Right renal pelvis (tissue), 4 donors: Measurements from ENCODE around the gene WWOX. TPM values are rescaled to one million over a fixed set of nuclear protein-coding genes. Genes with fewer than 3 reads are reported as not detected.

Source experiments
- DNase-seq, 4 donors: peaks; one replicate each; pipeline ENCODE4 v3.0.0-alpha.2; 2013; ENCODE audit warnings: low read depth in 4 of 4, low spot score in 3 of 4, missing footprints in 1 of 4
- polyA plus RNA-seq, 4 donors: library from polyadenylated mRNA; unstranded; fragments of 120-200 nt; gene quantifications; one replicate each; pipeline ENCODE4 v1.2.1, GENCODE V29; 2013; ENCODE audit not compliant: insufficient read length in 4 of 4

WWOX gene
- polyA plus RNA-seq, 4 donors: 36.7 to 43.9 (median 38.5) TPM

DNA sequence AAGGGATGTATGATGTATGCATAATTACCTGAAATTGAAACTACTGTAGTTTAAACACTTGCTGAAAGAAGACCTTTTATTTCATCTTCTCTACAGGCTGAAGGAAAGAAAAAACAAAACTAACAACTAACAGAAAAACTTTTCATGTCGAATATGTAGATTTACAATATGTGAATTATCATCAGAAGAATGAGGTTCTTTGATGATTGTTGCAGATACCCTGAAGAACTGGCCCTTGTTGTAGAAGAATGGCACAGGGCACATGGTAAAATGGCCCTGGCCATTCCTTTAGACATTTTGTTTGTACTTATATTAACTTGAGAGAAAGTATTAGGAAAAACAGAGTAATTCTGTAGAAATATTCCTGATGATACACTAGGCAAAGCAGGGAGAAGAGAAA lies 1057.3 kb downstream of the WWOX start:
- DNase-seq: no peak

- no peak for DNase-seq
Observed at GRCh38 chr16:79158337-79158736, 1058.9 kb downstream of the WWOX start.

- no peak for DNase-seq
Observed at GRCh38 chr16:79159261-79160049, 1060.0 kb downstream of the WWOX start.

DNA sequence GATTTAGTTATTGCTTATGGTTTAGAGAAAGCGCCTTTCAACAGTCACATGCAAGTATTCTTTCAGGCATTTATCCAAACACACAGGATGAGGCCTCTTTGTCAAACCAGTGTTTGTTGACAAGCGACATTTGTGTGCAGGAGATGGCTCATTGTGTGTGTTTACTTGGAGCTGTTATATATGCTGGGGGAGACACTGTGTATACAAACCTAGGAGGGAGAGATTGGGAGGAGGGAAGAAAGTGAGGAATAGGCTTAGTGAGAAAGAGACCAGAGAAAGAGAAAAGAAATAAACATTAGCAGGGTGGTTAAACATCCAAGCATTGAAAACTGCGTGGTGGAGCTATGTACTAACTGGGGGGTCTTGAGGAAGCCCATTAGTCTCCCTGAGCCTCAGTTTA lies 1063.5 kb downstream of the WWOX start:
- no peak for DNase-seq

GRCh38 chr16:79163691-79164387 lies 1064.4 kb downstream of the WWOX start:
- DNase-seq: no peak

- peak in 1 of 4 donors; percentile 25 for DNase-seq
Observed at GRCh38 chr16:79164388-79164995, 1065.0 kb downstream of the WWOX start.

DNA sequence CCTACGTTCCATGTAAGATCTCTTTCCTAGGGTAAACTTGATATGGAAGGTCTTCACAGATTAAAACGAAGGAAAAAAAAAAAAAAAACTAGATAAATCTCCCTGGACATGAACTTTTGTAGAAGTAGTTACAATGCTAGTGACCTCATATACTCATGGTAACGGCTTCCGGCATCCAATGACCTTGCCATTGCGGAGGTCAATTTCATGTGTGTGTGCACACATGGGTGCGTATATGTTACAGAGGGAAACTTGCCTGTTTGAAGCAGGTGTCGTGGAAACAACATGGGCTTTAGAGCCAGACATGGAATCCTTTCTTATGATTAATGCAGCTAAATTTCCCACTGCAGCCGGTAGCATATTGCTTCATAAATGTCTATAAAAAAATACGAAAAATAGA lies 1065.6 kb downstream of the WWOX start:
- DNase-seq: peak in 1 of 4 donors; percentile 36

GRCh38 chr16:79165506-79165905 lies 1066.1 kb downstream of the WWOX start:
- DNase-seq: peak in 1 of 4 donors; percentile 55

DNA sequence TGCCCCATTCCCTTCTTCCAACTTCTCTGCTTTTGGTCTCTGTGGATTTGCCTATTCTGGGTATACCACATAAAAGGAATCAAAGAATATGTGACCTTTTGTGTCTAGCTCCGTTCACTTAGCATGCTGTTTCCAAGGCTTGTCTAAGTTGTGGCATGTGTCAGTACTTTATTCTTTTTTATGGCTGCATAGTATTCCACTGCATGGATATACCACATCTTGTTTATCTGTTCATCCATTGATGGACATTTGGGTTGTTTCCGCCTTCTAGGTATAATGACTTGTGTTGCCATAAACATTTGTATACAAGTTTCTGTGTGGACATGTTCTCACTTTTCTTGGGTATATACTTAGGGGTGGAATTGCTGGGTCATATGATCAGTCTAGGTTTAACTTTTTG lies 1068.4 kb downstream of the WWOX start:
- no peak for DNase-seq

DNA sequence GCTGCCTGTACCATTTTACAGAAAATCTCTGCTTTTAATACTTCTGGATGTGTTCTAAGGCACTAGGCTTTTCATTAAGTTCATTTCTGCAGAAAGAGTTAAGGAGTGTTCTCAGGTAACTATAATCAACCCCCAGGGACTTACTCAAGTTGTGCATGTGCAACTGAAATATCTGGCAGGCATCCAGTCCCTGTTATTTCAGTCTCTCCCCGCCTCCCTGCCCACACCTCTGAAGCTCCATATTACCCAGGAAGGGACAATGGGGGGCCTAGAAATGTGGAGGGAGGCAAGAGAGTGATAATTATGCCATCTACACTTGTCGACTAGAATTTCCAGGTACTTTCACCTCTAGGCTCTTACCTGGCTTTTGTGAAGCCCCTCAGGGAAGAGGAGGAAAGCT lies 1068.9 kb downstream of the WWOX start:
- no peak for DNase-seq

DNA sequence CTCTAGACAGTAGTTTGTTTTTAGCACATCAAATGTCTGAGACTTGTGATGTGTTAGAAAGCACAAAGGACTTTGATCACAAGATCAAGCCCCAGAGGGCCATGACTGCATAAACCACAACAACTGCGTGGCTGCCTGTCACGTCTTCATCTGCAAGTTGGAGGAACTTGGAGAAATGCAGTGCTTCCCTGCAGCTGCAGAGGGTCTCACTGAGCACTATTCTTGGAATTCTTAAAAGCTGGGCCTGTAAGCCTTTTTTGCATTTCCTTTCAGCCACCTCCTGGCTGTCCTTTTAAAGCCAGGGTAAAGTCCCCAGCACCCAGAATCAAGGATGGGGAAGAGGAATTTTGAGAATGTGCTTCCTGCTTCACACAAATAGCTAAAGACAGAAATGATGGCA lies 1069.8 kb downstream of the WWOX start:
- DNase-seq: no peak

- no peak for DNase-seq
Observed at GRCh38 chr16:79170555-79171246, 1071.2 kb downstream of the WWOX start.

GRCh38 chr16:79171504-79171903 lies 1072.0 kb downstream of the WWOX start:
- no peak for DNase-seq

DNA sequence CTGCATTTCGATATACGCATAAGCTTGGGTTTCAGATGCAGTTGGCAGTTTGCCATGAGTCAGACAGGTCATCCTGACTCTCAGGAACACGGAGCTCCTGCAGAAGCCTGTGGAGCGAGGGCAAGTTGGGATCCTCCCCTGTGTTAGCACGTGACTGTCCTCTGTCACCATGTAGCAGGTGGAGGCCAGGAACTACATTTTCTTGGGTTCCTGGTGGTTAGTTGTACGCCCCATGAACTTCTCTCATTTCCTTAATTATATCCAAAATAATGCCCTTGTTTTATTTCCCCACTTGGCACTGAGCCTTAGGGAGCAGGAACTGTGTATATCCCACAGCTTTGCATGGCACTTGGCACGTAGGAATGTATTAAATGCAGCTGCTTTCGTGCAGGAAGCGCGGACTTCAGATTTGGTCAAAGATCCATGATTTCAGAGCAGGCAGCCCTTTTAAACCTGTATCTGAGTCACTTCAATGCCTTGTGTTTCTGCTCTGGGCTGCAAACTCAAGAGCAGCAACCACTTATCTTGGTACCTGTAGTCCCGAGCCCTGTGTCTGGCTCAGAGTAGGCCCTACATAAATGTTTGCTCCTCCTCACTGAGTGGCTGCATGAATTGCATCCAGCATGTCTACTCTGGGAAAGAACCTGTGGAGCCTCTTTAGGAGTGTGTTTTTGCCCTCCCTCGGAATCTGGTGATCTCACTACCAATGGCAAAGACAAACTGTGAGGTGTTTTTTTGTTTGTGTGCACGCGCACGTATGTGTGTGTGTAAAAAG lies 1072.7 kb downstream of the WWOX start:
- DNase-seq: peak in 1 of 4 donors; percentile 36

DNA sequence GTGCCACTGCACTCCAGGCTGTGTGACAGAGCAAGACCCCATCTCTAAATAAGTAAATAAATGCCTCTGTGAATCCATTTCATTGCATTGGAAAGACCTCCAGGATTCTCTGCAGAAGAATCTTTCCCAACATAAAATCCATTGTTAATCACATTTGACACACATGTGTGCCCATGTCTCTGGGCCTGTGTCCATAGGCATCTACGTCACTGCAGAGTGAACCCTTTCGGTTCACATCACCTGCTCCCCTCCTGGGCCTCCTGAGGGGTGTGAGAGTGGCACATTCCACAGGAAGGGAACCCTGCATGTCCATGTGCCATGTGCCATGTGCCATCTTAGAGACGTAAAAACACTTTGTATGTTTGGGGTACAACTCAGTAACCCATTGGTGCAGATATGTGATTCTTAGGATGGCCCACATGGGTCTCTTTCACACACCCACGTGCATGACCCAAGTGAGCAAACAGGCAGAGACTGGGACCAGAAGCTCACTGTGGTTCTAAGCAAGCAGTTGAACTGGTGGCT lies 1073.6 kb downstream of the WWOX start:
- DNase-seq: no peak

- no peak for DNase-seq
Observed at GRCh38 chr16:79173919-79174318, 1074.5 kb downstream of the WWOX start.

DNA sequence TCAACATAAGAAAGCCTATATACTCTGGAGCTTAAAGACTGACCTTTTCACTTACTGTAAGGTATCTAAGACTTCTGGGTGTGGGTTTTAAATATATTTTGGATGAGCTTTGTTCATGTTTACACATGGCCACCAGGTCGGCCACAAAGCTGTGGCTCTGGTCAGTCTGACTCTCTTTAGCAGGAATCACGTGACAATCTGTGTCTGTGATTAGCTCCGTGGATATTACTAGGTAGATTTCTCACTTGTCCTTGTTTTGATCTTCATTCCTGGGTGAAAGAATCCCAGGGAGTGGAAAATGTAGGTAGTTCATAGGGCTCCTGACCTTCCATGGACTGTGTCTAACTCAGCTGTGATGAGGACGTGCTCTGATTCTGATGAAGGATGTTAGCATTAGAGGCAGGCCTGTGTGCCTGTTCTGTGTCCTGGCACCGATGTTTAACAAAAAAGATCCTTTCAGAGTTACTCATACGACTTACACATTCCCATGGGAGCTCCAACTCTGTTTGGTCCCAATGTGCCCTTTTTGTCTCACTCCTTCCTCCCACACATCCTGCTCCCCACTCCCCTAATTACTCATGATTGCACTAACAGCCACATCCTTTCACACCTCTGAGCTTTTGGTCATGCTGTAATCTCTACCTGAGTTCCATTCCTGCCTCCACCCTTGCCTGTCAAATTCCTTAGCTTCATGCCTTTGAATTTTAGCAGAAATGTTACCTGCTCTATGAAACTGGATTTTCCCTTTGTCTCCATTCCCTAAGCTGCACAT lies 1076.0 kb downstream of the WWOX start:
- DNase-seq: no peak

DNA sequence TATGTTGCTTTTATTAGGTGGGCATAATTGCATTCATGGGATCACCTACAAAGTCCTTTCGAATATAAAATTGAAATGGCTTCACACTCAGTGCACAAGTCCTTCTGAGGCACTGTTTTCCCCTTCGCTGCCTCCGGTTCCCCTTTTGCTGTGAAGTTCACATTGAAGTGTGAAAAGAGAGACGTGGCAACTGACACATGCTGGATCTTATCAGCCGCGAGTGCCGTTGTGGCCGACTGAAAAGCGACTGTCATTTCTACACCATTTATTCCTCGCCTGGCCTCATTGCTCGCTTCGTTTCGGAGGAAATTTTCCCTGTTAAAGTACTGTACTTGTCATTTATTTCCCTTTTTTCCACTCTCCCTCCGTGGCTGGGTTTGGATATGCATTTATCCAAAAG lies 1077.6 kb downstream of the WWOX start:
- no peak for DNase-seq

DNA sequence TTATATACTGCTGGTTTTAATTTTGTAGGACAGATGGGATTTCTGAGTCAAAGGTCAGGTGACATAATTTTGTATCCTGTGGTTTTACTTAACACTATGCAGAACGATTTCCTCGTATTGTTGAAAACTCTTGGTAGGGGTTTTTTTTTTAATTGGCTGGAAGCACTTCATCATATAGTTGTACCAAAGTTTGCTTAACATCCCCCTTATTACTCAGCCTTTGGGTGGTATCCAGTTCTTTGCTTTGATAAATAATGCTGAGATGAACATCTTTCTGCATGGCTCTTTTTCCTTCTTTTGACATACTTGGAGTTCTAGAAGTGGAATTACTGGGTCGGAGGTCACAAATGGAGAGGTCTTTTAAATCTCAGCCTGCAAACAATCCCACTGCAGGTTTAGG lies 1082.0 kb downstream of the WWOX start:
- no peak for DNase-seq
